A549 treated with AZD2906 at 1 μM for 4 hours (cell line): Measurements from ENCODE around the gene TEX52. TPM values are rescaled to one million over a fixed set of nuclear protein-coding genes. Genes with fewer than 3 reads are reported as not detected.

Experiments
- total RNA-seq: library from RNA; stranded (reverse); fragments of 200-300 nt; extraction: Qiagen RNA extraction; gene quantifications from 5 replicates; pipeline ENCODE4 v1.2.3, GENCODE V29; 2022

TEX52 gene
- total RNA-seq, result not detected in 5 replicates

DNA sequence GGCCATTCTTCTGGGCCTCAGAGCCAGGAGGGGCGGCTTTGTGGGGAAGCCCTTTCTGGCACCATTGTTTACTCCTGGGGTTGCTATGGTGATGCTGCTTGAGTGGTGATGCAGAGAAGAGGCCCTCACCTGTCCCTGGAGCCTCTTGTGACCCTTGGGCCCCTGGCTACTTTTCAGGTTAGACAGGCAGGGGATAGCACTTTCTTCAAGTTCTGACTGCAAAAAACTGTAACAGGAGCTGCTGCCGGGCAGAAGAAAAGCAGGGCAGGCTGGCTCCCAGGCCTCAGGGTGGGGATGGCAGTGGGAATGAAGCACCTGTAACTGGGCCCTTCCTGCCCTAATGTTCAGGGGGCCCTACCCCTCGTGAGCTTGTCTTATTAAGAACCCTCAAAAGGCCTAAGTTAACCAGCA, at the start of gene TEX52:
TEX52 (minus strand) TSS at position 19 of the 411 bp plus-strand sequence; CDS start at position 6, 13 bp downstream.

DNA sequence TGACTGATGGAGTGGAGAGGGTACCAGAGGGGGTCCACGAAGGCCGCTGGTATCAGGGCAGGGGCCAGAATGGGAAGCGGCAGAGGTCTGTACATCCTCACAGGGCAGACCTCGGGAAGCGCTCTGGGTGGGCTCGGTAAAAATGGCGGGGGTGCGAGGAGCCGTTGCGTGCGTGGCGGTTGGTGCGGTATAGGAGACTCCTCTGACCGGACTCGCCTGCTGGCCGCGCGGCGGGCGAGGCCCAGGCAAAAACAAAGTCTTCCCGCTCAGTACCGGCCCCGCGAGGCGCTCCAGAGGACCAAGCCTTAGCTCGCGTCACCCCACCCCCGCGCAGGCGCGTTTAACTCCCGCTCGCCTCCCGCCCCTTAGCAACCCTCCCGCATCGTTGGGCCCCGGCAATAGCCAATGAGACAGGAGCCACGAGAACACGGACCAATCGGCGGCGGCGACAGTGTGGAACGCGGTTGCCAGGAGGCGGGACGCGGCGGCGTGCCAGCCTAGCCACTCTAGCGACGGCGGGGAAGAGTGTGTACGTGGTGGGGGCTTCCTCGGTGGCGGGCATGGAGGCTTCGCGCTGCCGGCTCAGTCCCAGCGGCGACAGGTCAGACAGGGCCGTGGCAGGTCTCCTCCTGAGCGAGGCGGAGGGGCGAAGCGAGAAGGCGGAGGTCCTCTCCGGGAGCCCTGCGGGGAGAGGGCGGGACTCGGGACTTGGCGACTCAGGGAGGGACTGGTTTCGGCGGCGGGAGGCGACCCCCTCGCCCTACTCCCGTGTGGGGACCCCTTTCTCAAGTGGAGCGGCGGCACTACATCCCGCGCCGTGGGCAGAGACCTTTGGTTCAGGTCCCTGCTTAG, 33.8 kb upstream of the TEX52 start, which contains the start of gene TULP3:
TULP3 (plus strand) TSS at position 504 of the 852 bp plus-strand sequence; CDS start at position 561, 57 bp downstream.

DNA sequence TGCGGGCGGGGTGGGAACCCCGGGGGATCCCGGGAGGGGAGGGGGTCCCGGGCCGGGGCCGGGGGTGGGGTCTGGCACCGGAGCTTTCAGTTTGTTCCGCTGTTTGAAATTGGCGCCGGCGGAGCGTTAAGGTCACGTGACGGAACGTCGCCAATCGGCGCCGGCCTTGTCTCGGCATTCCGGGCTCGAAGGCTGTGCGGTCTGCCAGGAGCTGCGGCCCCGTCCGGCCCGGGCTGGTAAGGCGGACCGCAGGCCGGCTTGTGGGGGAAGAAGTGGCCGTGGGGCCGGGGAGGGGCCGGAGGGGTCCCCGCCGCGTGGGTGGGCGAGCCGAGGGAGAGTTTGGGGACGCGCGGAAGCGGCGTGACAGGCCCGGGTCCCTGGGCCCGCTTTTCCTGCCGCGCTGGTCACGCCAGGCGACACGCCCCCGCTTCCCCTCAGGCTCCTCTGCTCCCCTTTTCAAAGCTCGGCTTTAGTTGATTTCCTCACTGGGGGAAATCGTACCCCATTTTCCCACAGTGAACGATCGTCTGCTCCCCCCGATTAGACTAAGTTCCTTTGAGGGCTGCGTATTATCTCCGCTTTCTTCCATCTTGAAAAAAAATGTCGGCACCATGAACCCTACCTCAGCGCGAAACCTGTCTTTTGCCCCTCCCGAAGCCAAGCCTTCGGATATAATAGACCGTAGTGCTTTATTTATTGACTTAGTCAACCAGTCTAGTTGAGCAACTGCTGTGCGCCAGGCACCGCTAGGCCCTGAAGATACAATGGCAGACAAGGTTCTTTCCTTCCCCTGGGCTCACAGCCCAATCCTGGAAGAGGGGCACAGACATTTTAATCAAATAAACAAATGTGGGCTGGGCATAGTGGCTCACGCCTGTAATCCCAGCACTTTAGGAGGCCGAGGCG, 20.5 kb upstream of the TEX52 start, which contains the start of the genes FOXM1 and RHNO1:
FOXM1 (minus strand) TSS at position 128 of the 906 bp plus-strand sequence. CDS start 2,696 bp downstream, outside the sequence.
RHNO1 (plus strand) TSS at position 177 of the 906 bp plus-strand sequence. CDS start 8,144 bp downstream, outside the sequence.

GRCh38 chr12:2834581-2835491, 22.0 kb downstream of the TEX52 start, which contains the start of gene NRIP2:
NRIP2 (minus strand) TSS chr12:2835035; CDS start chr12:2834983, 52 bp downstream.

DNA sequence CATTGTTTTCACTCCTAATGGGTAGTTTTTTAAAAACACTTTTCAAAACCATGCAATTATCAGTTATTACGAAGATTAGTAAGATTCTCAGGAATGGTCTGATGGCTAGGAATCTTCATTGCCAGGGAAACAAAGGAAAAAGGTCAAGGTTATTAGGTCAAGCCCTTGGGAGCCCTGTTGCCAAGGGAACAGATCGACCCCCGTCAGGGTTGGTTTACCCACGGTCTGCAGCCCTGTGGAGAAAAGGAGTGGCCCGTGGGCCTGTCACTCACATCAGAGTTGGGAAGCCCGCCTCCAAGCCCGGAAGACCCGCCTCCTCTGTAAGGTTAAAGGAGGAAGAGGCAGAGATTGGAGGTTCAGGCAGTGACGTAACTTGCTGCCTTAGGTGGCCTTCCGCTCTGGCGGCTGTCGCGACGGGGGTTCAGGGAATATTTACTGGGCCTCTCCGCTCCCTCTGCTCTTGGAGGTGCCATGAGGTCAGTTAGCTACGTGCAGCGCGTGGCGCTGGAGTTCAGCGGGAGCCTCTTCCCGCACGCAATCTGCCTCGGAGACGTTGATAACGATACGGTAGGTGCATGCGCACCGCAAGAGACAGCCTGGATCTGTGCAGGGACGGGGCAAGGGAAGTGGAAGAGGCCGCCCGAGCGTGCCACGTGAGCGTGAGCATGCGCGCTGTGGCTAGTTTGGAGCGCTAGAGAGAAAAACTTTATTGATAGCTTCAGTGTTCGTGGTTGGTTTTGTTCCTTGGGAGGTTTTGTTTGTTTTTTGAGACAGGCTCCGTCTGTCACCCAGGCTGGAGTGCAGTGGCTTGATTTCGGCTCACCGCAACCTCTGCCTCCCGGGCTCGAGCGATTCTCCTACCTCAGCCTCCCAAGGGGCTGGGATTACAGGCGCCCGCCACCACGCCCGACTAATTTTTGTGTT, 44.3 kb downstream of the TEX52 start, which contains the start of gene ITFG2:
ITFG2 (plus strand) TSS at position 379 of the 924 bp plus-strand sequence; CDS start at position 472, 93 bp downstream.

Other genes with a start within 250 kb of the TEX52 start
- gene FKBP4, start 62.1 kb downstream of the TEX52 start, total RNA-seq, result 82.8 to 96.3 TPM (median 94.7 TPM) in 5 replicates
- 11.1 to 16.1 TPM (median 14.9 TPM) in 5 replicates for gene ITFG2, start 44.4 kb downstream of the TEX52 start, total RNA-seq
- not detected in 5 replicates for gene NRIP2, start 22.0 kb downstream of the TEX52 start, total RNA-seq
- 86.1 to 93.2 TPM (median 90.9 TPM) in 5 replicates for gene FOXM1, start 20.1 kb upstream of the TEX52 start, total RNA-seq
- gene RHNO1, start 20.2 kb upstream of the TEX52 start, total RNA-seq, result 44.2 to 47.0 TPM (median 46.3 TPM) in 5 replicates
- gene TULP3, start 33.9 kb upstream of the TEX52 start, total RNA-seq, result 15.6 to 21.1 TPM (median 18.8 TPM) in 5 replicates
- 40.6 to 50.6 TPM (median 48.4 TPM) in 5 replicates for gene TEAD4, start 102.4 kb upstream of the TEX52 start, total RNA-seq
- gene TSPAN9, start 220.3 kb upstream of the TEX52 start, total RNA-seq, result 42.3 to 58.5 TPM (median 53.0 TPM) in 5 replicates